Measurements from ENCODE around the gene PLA2G7.
"Not testable (repeated sequence)": the region's sequence is repeated elsewhere in the genome, so short reads cannot be mapped to it uniquely, and the experiment has no call there.

PLA2G7 gene

GRCh38 chr6:46748940-46749503 lies 13.8 kb upstream of the PLA2G7 start:
- no peak for DNase-seq (ENCODE audit: low read depth in 2 of 2)

DNA sequence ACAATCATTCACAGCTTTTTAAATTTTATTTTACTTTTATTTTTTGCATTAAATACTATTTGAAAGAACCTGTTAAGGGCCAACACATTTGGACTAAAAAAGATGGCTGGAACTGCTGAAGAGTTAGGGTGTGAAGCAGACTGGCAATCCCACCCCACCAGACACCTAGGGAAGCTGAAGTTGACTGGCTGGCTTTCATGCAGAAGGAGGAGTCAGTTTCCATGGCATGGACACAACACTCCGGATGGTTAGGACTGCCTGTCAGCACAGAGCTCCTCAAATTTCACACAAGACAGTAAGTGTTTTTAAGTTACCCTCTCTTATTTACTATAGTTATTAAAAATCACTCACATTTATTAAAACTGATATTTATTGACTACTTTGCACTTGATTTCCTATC lies 11.5 kb upstream of the PLA2G7 start, which contains the start of gene ANKRD66:
ANKRD66 (plus strand) TSS at position 238 of the 400 bp plus-strand sequence. CDS start 5,016 bp downstream, outside the sequence.
- no peak for DNase-seq (ENCODE audit: low read depth in 2 of 2)

DNA sequence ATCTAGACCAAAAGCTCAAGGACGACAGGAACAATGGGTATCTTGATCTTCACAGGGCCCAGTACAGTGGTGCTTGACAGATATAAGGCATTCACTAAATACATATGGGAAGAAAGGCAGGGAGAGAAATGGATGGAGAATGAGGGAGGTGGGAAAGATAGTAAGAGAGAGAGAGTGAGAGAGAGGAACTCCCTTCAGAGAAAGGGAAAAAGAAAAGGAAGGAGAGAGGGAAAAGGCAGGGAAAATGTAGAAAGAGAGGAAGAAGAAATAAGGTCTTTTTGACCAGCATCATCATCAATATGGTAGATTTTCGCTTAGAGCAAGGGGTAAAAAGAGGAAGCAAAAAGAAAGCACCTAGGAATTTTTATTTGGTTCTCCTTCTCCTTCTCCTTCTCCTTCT lies 10.8 kb upstream of the PLA2G7 start:
- DNase-seq (ENCODE audit: low read depth in 2 of 2): no peak

DNA sequence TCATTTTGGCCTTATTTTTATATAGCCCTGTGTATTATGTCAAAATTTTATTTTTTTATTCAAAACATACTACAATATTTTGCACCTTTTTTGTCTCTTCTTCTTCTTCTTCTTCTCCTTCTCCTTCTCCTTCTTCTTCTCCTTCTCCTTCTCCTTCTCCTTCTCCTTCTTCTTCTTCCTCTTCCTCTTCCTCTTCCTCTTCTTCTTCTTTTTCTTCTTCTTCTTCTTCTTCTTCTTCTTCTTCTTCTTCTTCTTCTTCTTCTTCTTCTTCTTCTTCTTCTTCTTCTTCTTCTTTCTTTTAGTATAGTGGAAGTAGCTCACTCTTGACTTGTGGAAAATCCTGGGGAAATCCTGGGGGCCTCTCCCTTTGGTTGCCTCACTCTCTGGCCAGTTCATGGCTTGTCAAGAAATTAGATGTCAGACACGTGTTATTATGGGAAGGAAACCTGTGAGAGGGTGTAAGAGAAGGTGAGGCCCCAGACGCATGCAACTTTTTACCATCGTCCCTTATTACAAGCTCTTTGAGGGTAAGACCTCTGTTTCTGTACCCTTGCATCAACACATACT lies 9.1 kb upstream of the PLA2G7 start:
- not testable (repeated sequence) for DNase-seq (ENCODE audit: low read depth in 2 of 2)

DNA sequence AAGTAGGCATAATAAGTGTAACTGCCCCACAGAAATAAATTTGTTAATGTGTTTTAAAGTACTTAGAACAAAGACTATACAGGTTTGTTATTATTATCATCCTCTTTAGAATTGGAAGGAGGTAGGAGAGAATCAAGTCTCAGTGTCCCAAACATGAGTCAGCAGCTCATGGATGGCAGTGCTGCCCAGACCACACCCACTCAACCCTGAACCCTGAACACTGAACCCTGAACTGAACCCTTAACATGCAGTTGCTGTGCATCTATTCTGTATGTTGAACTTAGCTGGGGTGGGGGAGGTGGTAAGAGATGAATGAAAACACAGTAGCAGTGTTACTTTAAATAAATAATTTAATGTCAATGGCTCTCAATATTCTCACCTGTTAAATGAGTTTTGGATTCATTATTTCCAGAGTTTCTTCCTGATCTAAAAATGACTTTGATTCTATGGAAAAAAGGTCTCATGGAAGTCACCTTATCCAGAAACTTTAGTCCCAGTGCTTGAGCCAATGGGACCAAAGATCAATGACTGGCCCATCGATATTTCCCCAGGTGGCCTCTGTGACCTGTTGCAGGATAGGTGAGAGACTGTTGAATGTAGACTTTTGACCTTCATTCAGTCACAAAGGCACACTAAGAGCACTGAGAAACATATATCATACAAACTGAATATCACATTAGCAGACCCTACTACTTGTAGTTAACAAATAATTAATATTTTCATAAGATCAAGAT lies 8.4 kb upstream of the PLA2G7 start:
- no peak for DNase-seq (ENCODE audit: low read depth in 2 of 2)

GRCh38 chr6:46741910-46742309 lies 6.7 kb upstream of the PLA2G7 start:
- DNase-seq (ENCODE audit: low read depth in 2 of 2): no peak

DNA sequence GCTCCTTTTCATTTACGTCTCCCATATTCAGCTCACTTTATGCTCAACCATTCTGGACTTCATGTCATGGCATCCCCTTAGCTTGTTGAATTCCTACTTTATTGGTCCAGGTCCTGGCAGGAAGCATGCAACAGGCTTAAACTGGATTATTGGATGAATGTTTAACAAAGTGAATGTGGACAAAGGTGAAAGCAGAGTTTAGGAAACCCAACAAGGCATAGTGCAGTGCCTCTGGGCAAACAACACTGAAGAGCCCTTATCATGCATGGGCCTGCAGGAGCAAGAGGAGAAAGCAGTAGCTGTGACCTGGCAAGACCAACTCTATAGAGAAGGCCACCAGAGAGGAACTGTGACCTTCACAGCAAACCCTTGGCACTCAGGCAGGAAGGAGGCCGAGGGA lies 6.3 kb upstream of the PLA2G7 start:
- no peak for DNase-seq (ENCODE audit: low read depth in 2 of 2)

GRCh38 chr6:46736906-46737305 lies 1.7 kb upstream of the PLA2G7 start:
- DNase-seq (ENCODE audit: low read depth in 2 of 2): no peak

- DNase-seq (ENCODE audit: low read depth in 2 of 2): no peak
Measured at GRCh38 chr6:46735720-46736031, 501 bp upstream of the PLA2G7 start.

GRCh38 chr6:46733341-46733801 lies 1.8 kb downstream of the PLA2G7 start:
- DNase-seq (ENCODE audit: low read depth in 2 of 2): no peak

GRCh38 chr6:46730921-46731461 lies 4.2 kb downstream of the PLA2G7 start:
- no peak for DNase-seq (ENCODE audit: low read depth in 2 of 2)

GRCh38 chr6:46729787-46730326 lies 5.3 kb downstream of the PLA2G7 start:
- DNase-seq (ENCODE audit: low read depth in 2 of 2): no peak

DNA sequence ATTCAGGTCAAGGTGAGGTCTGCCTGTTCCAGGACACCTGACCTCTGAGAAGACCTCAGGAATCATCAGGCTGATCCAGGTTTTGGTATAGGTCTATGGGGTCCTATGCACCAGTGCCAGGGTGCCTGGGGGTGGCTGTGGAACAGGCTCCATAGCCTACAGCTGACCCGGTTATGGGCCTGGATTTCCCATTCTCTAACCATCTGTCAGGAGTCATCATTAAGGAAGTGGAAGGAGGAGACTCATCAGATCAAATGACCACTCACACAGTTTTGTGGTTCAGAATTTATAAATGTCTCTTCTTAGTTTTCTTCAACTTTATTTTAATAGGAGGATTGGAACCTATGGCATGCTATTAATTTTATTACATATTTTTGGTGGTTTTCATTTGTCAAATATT lies 14.8 kb downstream of the PLA2G7 start:
- DNase-seq (ENCODE audit: low read depth in 2 of 2): no peak

DNA sequence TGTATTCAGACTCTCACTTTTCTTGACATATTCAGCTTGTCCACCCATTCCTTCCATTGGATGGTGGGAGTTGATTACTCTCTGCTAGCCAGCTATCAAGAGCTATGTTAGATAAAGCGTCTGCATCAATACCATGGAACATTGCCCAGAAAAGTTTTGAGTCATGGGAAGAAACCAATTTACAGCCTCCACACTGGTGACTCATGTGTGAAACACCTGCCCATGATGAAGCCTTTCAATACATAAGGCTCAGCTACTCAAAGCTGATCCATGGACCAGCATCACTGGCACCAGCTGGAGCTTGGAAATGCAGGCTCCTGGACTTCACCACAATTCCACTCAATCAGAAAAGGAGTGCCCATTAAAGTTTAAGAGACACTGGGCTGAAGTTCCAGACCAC lies 16.1 kb downstream of the PLA2G7 start:
- DNase-seq (ENCODE audit: low read depth in 2 of 2): no peak

DNA sequence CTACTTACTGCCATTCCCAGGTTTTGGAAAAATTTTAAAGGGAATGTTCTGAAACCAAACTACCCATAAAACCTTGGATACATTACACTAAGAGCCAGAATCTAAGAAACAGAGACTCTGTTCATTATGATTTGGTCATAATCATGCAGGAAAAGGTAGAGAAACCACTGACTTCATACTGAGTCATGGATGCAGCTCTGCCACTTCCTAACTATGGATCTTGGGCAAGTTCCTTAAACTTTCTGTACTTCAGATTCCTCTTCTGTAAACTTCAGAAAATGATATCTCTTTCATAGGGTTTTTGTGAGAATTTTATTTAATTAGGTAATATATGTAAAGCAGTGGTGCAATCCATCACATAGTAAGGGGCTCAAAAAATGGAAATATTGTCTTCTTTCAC lies 20.0 kb downstream of the PLA2G7 start:
- DNase-seq (ENCODE audit: low read depth in 2 of 2): no peak

- no peak for DNase-seq (ENCODE audit: low read depth in 2 of 2)
Measured at GRCh38 chr6:46711491-46711890, 23.7 kb downstream of the PLA2G7 start.

GRCh38 chr6:46706464-46706863 lies 28.7 kb downstream of the PLA2G7 start:
- DNase-seq (ENCODE audit: low read depth in 2 of 2): no peak

GRCh38 chr6:46704562-46704961 lies 30.6 kb downstream of the PLA2G7 start:
- no peak for DNase-seq (ENCODE audit: low read depth in 2 of 2)

GRCh38 chr6:46699970-46700369 lies 35.2 kb downstream of the PLA2G7 start:
- DNase-seq (ENCODE audit: low read depth in 2 of 2): no peak

DNA sequence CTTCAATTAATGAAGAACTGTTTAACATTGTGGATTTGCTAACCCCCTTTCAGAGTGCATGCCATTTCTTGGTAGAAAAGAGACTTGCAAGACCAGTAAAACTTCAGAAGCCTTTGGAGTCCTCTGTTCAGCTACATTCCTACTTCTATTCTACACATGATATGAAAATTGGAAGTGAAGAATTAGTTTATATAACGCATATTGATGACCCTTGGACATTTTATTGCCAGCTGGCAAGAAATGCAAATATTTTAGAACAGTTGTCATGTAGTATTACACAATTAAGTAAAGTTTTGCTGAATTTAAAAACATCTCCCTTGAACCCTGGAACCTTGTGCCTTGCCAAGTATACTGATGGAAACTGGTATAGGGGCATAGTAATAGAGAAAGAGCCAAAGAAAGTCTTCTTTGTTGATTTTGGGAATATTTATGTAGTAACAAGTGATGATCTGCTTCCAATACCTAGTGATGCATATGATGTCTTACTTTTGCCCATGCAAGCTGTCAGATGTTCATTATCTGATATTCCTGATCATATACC lies 44.2 kb downstream of the PLA2G7 start:
- no peak for DNase-seq (ENCODE audit: low read depth in 2 of 2)

DNA sequence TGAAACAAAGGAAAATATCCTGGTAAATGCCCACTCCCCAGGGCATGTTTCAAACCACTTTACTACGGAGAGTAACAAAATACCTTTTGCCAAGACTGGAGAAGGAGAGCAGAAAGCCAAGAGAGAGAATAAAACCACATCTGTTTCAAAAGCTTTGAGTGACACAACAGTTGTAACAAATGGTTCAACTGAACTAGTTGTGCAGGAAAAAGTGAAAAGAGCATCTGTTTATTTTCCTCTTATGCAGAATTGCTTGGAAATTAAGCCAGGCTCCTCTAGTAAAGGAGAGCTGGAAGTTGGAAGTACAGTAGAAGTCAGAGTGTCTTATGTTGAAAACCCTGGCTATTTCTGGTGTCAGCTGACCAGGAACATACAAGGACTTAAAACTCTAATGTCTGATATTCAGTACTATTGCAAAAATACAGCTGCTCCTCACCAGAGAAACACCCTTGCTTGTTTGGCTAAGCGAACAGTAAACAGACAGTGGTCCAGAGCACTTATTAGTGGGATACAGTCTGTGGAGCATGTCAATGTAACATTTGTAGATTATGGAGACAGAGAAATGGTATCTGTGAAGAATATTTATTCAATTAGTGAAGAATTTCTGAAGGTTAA lies 44.9 kb downstream of the PLA2G7 start:
- no peak for DNase-seq (ENCODE audit: low read depth in 2 of 2)

DNA sequence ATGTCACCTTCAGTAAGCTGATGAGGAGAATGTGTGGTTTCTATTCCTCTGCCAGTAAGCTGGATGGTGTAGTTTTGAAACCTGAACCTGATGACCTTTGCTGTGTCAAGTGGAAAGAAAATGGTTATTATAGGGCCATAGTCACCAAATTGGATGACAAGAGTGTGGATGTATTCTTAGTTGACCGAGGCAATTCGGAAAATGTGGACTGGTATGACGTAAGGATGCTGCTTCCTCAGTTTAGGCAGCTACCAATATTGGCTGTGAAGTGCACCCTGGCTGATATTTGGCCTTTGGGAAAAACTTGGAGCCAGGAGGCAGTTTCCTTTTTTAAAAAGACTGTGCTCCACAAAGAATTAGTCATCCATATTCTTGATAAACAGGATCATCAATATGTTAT lies 45.5 kb downstream of the PLA2G7 start:
- DNase-seq (ENCODE audit: low read depth in 2 of 2): no peak
